HL-60 (cell line): ENCODE data around the gene DBX2.
"Not testable (repeated sequence)": the region's sequence is repeated elsewhere in the genome, so short reads cannot be mapped to it uniquely, and the experiment has no call there.

Source experiments
- DNase-seq, 2 experiments: peaks; one replicate each; pipeline ENCODE4 v3.0.0-alpha.2; 2010 to 2020; ENCODE audit warnings: low read depth in 1 of 2, low spot score in 1 of 2
- H3K27ac ChIP-seq: fragments of 250-450 bp; sonication (Bioruptor Pico); replicated peaks from 2 replicates; pipeline ENCODE4 v1.5.1; 2020; ENCODE audit warnings: mild to moderate bottlenecking, moderate library complexity
- H3K27me3 ChIP-seq: fragments of 250-450 bp; sonication (Bioruptor Pico); 2 replicates; pipeline ENCODE4 v1.5.1; 2021; ENCODE audit warnings: mild to moderate bottlenecking, moderate library complexity; ENCODE audit not compliant: insufficient read depth, poor library complexity, severe bottlenecking
- H3K4me3 ChIP-seq: replicated peaks from 2 replicates; pipeline ENCODE4 v1.5.1; 2011; ENCODE audit warnings: mild to moderate bottlenecking, control low read depth, low read length; ENCODE audit not compliant: insufficient read depth
- CTCF ChIP-seq: IDR thresholded peaks from one replicate; pipeline ENCODE4 v1.5.1; 2011; ENCODE audit warnings: low read length, control low read depth, inconsistent platforms; ENCODE audit not compliant: insufficient read depth
- GABPA ChIP-seq: IDR thresholded peaks from 2 replicates; pipeline ENCODE4 v1.6.1; 2012; ENCODE audit warnings: low read depth
- POLR2AphosphoS5 ChIP-seq: IDR thresholded peaks from 2 replicates; pipeline ENCODE4 v1.6.1; 2012; ENCODE audit warnings: low read depth
- REST ChIP-seq: IDR thresholded peaks from 2 replicates; pipeline ENCODE4 v1.6.1; 2012; ENCODE audit warnings: low read depth; ENCODE audit not compliant: insufficient replicate concordance
- SPI1 ChIP-seq: IDR thresholded peaks from 2 replicates; pipeline ENCODE4 v1.6.1; 2012; ENCODE audit warnings: low read depth, mild to moderate bottlenecking, borderline replicate concordance

The DBX2 gene

GRCh38 chr12:45089411-45090075 lies 38.6 kb upstream of the DBX2 start:
- DNase-seq: no peak
- TF ChIP-seq CTCF (no peak), REST (no peak), POLR2AphosphoS5 (no peak), GABPA (no peak), SPI1 (no peak)
- Histone ChIP-seq H3K4me3 (no peak overlapping the region), H3K27ac (no peak overlapping the region), H3K27me3 (peaks cover 6% of the 10 kb centered on the region)

GRCh38 chr12:45088608-45089007 lies 37.7 kb upstream of the DBX2 start:
- no peak for DNase-seq
- TF ChIP-seq GABPA (no peak), CTCF (no peak), REST (no peak), POLR2AphosphoS5 (no peak), SPI1 (no peak)
- no peak overlapping the region for H3K4me3 ChIP-seq
- H3K27ac ChIP-seq: no peak overlapping the region
- peaks cover 6% of the 10 kb centered on the region for H3K27me3 ChIP-seq

- not testable (repeated sequence) for H3K4me3 ChIP-seq, H3K27ac ChIP-seq, DNase-seq, H3K27me3 ChIP-seq
Observed at GRCh38 chr12:45084248-45084647, 33.3 kb upstream of the DBX2 start.

GRCh38 chr12:45077251-45077650 lies 26.4 kb upstream of the DBX2 start:
- no peak overlapping the region for H3K27ac ChIP-seq
- H3K27me3 ChIP-seq: peaks cover 5% of the 10 kb centered on the region
- H3K4me3 ChIP-seq: no peak overlapping the region
- DNase-seq: no peak
- TF ChIP-seq GABPA (no peak), REST (no peak), POLR2AphosphoS5 (no peak), SPI1 (no peak), CTCF (no peak)
